Thyroid gland (tissue), 4 donors: Measurements from ENCODE around the gene ARHGEF11. TPM values are rescaled to one million over a fixed set of nuclear protein-coding genes. Genes with fewer than 3 reads are reported as not detected.

ENCODE experiments used
- DNase-seq, 2 donors: peaks; one replicate each; pipeline ENCODE4 v3.0.0-alpha.2; 2019
- H3K27ac ChIP-seq, 3 donors: fragments of 200-600 bp; sonication (generic); 1 replicate in 2 of 3; 2 replicates in 1 of 3; pipeline ENCODE4 v1.5.1; 2016 to 2019; ENCODE audit warnings: mild to moderate bottlenecking in 1 of 3, moderate library complexity in 1 of 3
- H3K27me3 ChIP-seq: fragments of 200-600 bp; sonication (generic); one replicate; pipeline ENCODE4 v1.5.1; 2019
- H3K36me3 ChIP-seq, 2 donors: fragments of 200-600 bp; sonication (generic); one replicate each; pipeline ENCODE4 v1.5.1; 2016 to 2019
- H3K4me1 ChIP-seq, 2 donors: fragments of 200-600 bp; sonication (generic); one replicate each; pipeline ENCODE4 v1.5.1; 2017 to 2019
- H3K4me3 ChIP-seq, 3 donors: fragments of 200-600 bp; sonication (generic); replicated peaks in 1 of 3; 1 replicate in 2 of 3; 2 replicates in 1 of 3; pipeline ENCODE4 v1.5.1; 2016; ENCODE audit warnings: mild to moderate bottlenecking in 1 of 3
- H3K9me3 ChIP-seq: fragments of 200-600 bp; sonication (generic); one replicate; pipeline ENCODE4 v1.5.1; 2017
- POLR2A ChIP-seq, 2 donors: fragments of 450-650 bp; IDR thresholded peaks; one replicate each; pipeline ENCODE4 v1.6.1; 2017; ENCODE audit warnings: antibody characterized with exemption in 2 of 2, mild to moderate bottlenecking in 2 of 2, moderate library complexity in 1 of 2
- WGBS, 2 donors: methylation state at CpG; one replicate each; pipeline ENCODE4 v1.1.5; 2017; 5-methylcytosine and 5-hydroxymethylcytosine counted together
- intact Hi-C: fragments of 100-400 bp; cut with DNase I; formaldehyde crosslinking; loops from one replicate; pipeline ENCODE4 v1.15.1; 2023
- total RNA-seq, 4 donors: library from RNA; depleted of rRNA; stranded (reverse); fragments of >200 nt; gene quantifications; one replicate each; pipeline ENCODE4 v1.2.3, GENCODE V29; 2016
- TF ChIP-seq, protein P1 (sequence below), 6 experiments: fragments of 200-600 bp in 3 of 6; fragments of 450-650 bp in 3 of 6; sonication (generic) in 3 of 6; IDR thresholded peaks; one replicate each; pipeline ENCODE4 v1.5.1; 2016 to 2019; ENCODE audit warnings: antibody characterized with exemption in 6 of 6, mild to moderate bottlenecking in 2 of 6, inconsistent platforms in 1 of 6, moderate library complexity in 1 of 6

The ARHGEF11 gene
- total RNA-seq, 4 donors from 2014 or later = 31.2 to 56.2 (median 47.4) TPM

DNA sequence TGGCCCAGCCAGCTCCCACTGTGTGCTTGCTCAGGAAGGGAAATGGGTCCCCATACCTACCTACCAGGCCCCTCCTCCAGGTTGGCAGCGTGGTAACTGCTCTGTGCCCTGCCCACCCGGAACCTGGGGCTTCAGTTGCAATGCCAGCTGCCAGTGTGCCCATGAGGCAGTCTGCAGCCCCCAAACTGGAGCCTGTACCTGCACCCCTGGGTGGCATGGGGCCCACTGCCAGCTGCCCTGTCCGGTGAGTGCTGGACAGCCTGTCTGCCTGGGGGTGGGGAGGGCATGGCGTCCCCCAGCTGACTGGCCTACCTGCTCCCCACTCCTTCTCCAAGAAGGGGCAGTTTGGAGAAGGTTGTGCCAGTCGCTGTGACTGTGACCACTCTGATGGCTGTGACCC, 135.9 kb downstream of the ARHGEF11 start:
- Histone ChIP-seq H3K9me3 (no peaks in the 10 kb centered on the region), H3K27me3 (no peaks in the 10 kb centered on the region), H3K4me1 (peaks cover 15 to 32% of the 10 kb centered on the region in 2 donors), H3K4me3 (no peak overlapping the region), H3K27ac (no peak overlapping the region), H3K36me3 (peaks cover 5 to 11% of the 10 kb centered on the region in 2 donors)
- no peak for DNase-seq
- 90 to 93% methylated on average over 2 of the region's 5 CpGs for WGBS, 2 donors
- intact Hi-C loops = no loop called here
- TF ChIP-seq, protein P1, sequence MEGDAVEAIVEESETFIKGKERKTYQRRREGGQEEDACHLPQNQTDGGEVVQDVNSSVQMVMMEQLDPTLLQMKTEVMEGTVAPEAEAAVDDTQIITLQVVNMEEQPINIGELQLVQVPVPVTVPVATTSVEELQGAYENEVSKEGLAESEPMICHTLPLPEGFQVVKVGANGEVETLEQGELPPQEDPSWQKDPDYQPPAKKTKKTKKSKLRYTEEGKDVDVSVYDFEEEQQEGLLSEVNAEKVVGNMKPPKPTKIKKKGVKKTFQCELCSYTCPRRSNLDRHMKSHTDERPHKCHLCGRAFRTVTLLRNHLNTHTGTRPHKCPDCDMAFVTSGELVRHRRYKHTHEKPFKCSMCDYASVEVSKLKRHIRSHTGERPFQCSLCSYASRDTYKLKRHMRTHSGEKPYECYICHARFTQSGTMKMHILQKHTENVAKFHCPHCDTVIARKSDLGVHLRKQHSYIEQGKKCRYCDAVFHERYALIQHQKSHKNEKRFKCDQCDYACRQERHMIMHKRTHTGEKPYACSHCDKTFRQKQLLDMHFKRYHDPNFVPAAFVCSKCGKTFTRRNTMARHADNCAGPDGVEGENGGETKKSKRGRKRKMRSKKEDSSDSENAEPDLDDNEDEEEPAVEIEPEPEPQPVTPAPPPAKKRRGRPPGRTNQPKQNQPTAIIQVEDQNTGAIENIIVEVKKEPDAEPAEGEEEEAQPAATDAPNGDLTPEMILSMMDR (IDR thresholded peaks at IDR 0.05) = no peak
- TF ChIP-seq POLR2A (IDR thresholded peaks at IDR 0.05) = no peak

DNA sequence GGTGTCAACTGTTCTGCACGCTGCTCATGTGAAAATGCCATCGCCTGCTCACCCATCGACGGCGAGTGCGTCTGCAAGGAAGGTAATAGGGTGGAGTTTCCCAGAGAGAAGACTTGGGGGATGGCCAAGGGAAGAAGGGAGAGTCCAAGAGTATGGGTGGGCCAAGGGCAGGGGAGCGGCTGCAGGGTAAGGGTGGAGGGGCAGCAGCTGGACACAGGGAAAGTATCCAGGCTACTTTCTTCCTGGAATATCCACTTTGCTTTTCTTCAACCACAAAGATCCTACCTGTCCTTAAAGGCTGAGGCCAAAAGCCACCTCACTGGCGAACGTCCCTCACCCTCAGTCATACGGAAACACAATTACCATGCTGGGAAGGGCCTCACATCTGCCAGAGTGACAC, 136.6 kb downstream of the ARHGEF11 start:
- 74 to 79% methylated on average over 10 of the region's 10 CpGs for WGBS, 2 donors
- Histone ChIP-seq H3K4me1 (peaks cover 17 to 34% of the 10 kb centered on the region in 2 donors), H3K27ac (no peak overlapping the region), H3K4me3 (no peak overlapping the region), H3K27me3 (no peaks in the 10 kb centered on the region), H3K36me3 (peaks cover 0 to 6% of the 10 kb centered on the region in 2 donors), H3K9me3 (no peaks in the 10 kb centered on the region)
- intact Hi-C loops = no loop called here
- DNase-seq = no peak
- TF ChIP-seq POLR2A (IDR thresholded peaks at IDR 0.05) = no peak
- TF ChIP-seq, protein P1 (IDR thresholded peaks at IDR 0.05) = no peak

DNA sequence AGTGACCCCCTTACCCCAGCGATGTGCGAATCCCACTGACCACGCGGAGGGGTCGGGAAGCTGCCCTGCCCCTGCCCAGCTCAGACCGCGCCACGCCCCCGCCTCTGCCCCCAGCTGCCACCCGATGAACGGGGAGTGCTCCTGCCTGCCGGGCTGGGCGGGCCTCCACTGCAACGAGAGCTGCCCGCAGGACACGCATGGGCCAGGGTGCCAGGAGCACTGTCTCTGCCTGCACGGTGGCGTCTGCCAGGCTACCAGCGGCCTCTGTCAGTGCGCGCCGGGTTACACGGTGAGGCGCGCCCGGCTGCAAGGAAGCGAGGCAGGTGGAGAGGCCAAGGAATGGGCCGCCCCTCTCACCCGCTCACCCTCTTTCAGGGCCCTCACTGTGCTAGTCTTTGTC, 137.0 kb downstream of the ARHGEF11 start:
- H3K4me1 ChIP-seq = peaks cover 19 to 36% of the 10 kb centered on the region in 2 donors
- H3K4me3 ChIP-seq = no peak overlapping the region
- no peaks in the 10 kb centered on the region for H3K9me3 ChIP-seq
- no peak for DNase-seq
- intact Hi-C loops = no loop called here
- H3K36me3 ChIP-seq = peaks cover 0 to 6% of the 10 kb centered on the region in 2 donors
- H3K27me3 ChIP-seq = no peaks in the 10 kb centered on the region
- 68 to 75% methylated on average over 21 to 24 of the region's 29 CpGs for whole genome bisulfite sequencing, 2 donors
- no peak overlapping the region for H3K27ac ChIP-seq
- TF ChIP-seq, protein P1 (IDR thresholded peaks at IDR 0.05) = no peak
- no peak for TF ChIP-seq POLR2A (IDR thresholded peaks at IDR 0.05)

DNA sequence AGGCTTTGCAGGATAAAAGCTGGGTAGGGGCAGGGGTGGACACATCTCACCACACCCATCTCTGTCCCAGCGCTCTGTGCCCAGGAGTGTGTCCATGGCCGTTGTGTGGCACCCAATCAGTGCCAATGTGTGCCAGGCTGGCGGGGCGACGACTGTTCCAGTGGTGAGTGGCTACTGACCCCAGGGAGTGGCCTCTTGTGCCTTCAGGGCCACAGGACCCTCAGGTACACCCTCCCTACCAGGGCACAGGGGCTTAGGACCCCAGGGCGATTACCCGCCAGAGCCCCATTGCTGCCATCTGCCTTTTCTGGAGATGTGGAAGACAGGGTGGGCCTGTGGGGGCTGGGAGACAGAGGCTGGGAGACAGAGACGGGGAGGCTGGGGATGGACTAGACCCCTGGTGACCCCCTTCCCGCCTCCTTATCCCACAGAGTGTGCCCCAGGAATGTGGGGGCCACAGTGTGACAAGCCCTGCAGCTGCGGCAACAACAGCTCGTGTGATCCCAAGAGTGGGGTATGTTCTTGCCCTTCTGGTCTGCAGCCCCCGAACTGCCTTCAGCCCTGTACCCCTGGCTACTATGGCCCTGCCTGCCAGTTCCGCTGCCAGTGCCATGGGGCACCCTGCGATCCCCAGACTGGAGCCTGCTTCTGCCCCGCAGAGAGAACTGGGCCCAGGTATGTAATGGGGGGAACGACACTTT, 139.2 kb downstream of the ARHGEF11 start:
- DNase-seq = no peak
- Histone ChIP-seq H3K27ac (no peak overlapping the region), H3K36me3 (peaks cover 0 to 6% of the 10 kb centered on the region in 2 donors), H3K9me3 (no peaks in the 10 kb centered on the region), H3K27me3 (no peaks in the 10 kb centered on the region), H3K4me1 (peaks cover 4 to 35% of the 10 kb centered on the region in 2 donors), H3K4me3 (no peak overlapping the region)
- TF ChIP-seq, protein P1 (IDR thresholded peaks at IDR 0.05) = no peak
- no peak for TF ChIP-seq POLR2A (IDR thresholded peaks at IDR 0.05)
- intact Hi-C loops = no loop called here
- WGBS, 2 donors = 89 to 91% methylated on average over 12 to 13 of the region's 16 CpGs

DNA sequence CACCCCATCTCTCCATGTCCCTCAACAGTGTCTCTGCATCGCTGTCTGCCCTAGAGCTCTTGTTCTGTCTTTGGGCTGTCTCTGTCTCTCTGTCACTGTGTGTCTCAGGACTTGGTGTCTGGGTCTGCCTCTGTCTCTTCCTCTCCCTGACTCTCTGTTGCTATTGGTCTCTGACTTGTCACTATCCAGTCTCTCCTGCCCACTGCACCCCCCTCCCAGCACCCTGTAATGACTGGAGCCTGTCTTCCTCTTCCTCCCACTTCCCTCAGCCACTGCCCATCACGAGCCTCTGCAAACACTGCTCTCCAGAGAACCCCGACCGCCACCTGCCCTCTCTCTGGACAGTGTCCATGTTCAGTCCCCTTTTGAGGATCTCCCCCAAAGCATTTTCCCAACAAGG, 139.9 kb downstream of the ARHGEF11 start:
- H3K36me3 ChIP-seq = peaks cover 0 to 6% of the 10 kb centered on the region in 2 donors
- no peak overlapping the region for H3K27ac ChIP-seq
- no peaks in the 10 kb centered on the region for H3K9me3 ChIP-seq
- H3K4me3 ChIP-seq = no peak overlapping the region
- WGBS, 2 donors = 62 to 64% methylated on average over 4 of the region's 4 CpGs
- H3K4me1 ChIP-seq = peaks cover 4 to 38% of the 10 kb centered on the region in 2 donors
- intact Hi-C loops = no loop called here
- DNase-seq = no peak
- no peaks in the 10 kb centered on the region for H3K27me3 ChIP-seq
- TF ChIP-seq, protein P1 (IDR thresholded peaks at IDR 0.05) = no peak
- no peak for TF ChIP-seq POLR2A (IDR thresholded peaks at IDR 0.05)
